Nephron progenitor cell (in vitro differentiated cells): ENCODE results near the gene CD44.

Source experiments
- DNase-seq: peaks from one replicate; pipeline ENCODE4 v3.0.0; 2021
- H3K27ac Mint-ChIP-seq: 2 replicates; pipeline ENCODE4 v1.8.0; 2021; ENCODE audit warnings: mild to moderate bottlenecking, moderate library complexity, mixed read lengths
- H3K27me3 Mint-ChIP-seq: 2 replicates; pipeline ENCODE4 v1.8.0; 2021; ENCODE audit warnings: mild to moderate bottlenecking, low read depth, mixed read lengths; ENCODE audit not compliant: poor library complexity
- H3K36me3 Mint-ChIP-seq: 2 replicates; pipeline ENCODE4 v1.8.0; 2021; ENCODE audit warnings: low read depth, mixed read lengths
- H3K4me1 Mint-ChIP-seq: 2 replicates; pipeline ENCODE4 v1.8.0; 2021; ENCODE audit warnings: mixed read lengths
- H3K4me3 Mint-ChIP-seq: 2 replicates; pipeline ENCODE4 v1.8.0; 2021; ENCODE audit warnings: mild to moderate bottlenecking, moderate library complexity, mixed read lengths
- H3K9me3 Mint-ChIP-seq: 2 replicates; pipeline ENCODE4 v1.8.0; 2021; ENCODE audit warnings: mild to moderate bottlenecking, moderate library complexity, mixed read lengths
- CTCF ChIP-seq: fragments of 200-600 bp; sonication (generic); IDR thresholded peaks from 2 replicates; pipeline ENCODE4 v1.5.0; 2021; ENCODE audit warnings: antibody characterized with exemption

Gene CD44

GRCh38 chr11:35098855-35099254 lies 40.1 kb upstream of the CD44 start:
- H3K4me1 Mint-ChIP-seq, result peaks cover 8% of the 10 kb centered on the region
- no peak for TF ChIP-seq CTCF
- H3K36me3 Mint-ChIP-seq, result no peaks in the 10 kb centered on the region
- H3K27ac Mint-ChIP-seq, result no peak overlapping the region
- peaks cover 19% of the 10 kb centered on the region for H3K9me3 Mint-ChIP-seq
- DNase-seq, result no peak
- peaks cover 3% of the 10 kb centered on the region for H3K27me3 Mint-ChIP-seq
- H3K4me3 Mint-ChIP-seq, result no peak overlapping the region

GRCh38 chr11:35099278-35100012 lies 39.5 kb upstream of the CD44 start:
- Mint-ChIP-seq H3K27me3 (no peaks in the 10 kb centered on the region), H3K36me3 (no peaks in the 10 kb centered on the region), H3K4me1 (peaks cover 8% of the 10 kb centered on the region), H3K4me3 (no peak overlapping the region), H3K27ac (no peak overlapping the region), H3K9me3 (peaks cover 15% of the 10 kb centered on the region)
- TF ChIP-seq CTCF, result no peak
- no peak for DNase-seq

- H3K27ac Mint-ChIP-seq, result no peak overlapping the region
- no peak for DNase-seq
- H3K4me3 Mint-ChIP-seq, result no peak overlapping the region
- H3K27me3 Mint-ChIP-seq, result no peaks in the 10 kb centered on the region
- no peak for TF ChIP-seq CTCF
- no peaks in the 10 kb centered on the region for H3K36me3 Mint-ChIP-seq
- H3K9me3 Mint-ChIP-seq, result peaks cover 9% of the 10 kb centered on the region
- H3K4me1 Mint-ChIP-seq, result peaks cover 8% of the 10 kb centered on the region
Observed at GRCh38 chr11:35100013-35100383, 39.0 kb upstream of the CD44 start.

- Mint-ChIP-seq H3K4me1 (peaks cover 8% of the 10 kb centered on the region), H3K27me3 (peaks cover 8% of the 10 kb centered on the region)
- DNase-seq, result no peak
Observed at GRCh38 chr11:35101223-35101622, 37.7 kb upstream of the CD44 start.

GRCh38 chr11:35102267-35102666 lies 36.7 kb upstream of the CD44 start:
- Mint-ChIP-seq H3K27me3 (peaks cover 8% of the 10 kb centered on the region), H3K9me3 (no peaks in the 10 kb centered on the region), H3K36me3 (no peaks in the 10 kb centered on the region), H3K27ac (no peak overlapping the region), H3K4me1 (peaks cover 8% of the 10 kb centered on the region), H3K4me3 (no peak overlapping the region)
- TF ChIP-seq CTCF, result no peak
- DNase-seq, result no peak

More at GRCh38 chr11:35101223-35101622, 37.7 kb upstream of the CD44 start:
- Mint-ChIP-seq H3K9me3 (no peaks in the 10 kb centered on the region), H3K27ac (no peak overlapping the region), H3K36me3 (no peaks in the 10 kb centered on the region), H3K4me3 (no peak overlapping the region)
- no peak for TF ChIP-seq CTCF
